GM12873 (cell line): ENCODE data around the gene CREBBP.

Experiments used
- CTCF ChIP-seq: IDR thresholded peaks from 2 replicates; pipeline ENCODE4 v1.5.1; 2012; ENCODE audit warnings: low read depth, mild to moderate bottlenecking, moderate library complexity, low read length, control low read depth; ENCODE audit not compliant: insufficient read depth; ENCODE audit errors: missing control alignments

The CREBBP gene

GRCh38 chr16:3876160-3876559 lies 4.4 kb downstream of the CREBBP start:
- no peak for TF ChIP-seq CTCF

GRCh38 chr16:3874794-3875692 lies 5.5 kb downstream of the CREBBP start:
- TF ChIP-seq CTCF: no peak

- TF ChIP-seq CTCF: no peak
These were observed 6.3 kb downstream of the CREBBP start for GRCh38 chr16:3874242-3874641.

GRCh38 chr16:3873482-3874173 lies 6.9 kb downstream of the CREBBP start:
- TF ChIP-seq CTCF: no peak

- no peak for TF ChIP-seq CTCF
These were observed 8.2 kb downstream of the CREBBP start for GRCh38 chr16:3872216-3872895.

GRCh38 chr16:3868967-3869366 lies 11.5 kb downstream of the CREBBP start:
- TF ChIP-seq CTCF: no peak

- TF ChIP-seq CTCF: no peak
These were observed 12.0 kb downstream of the CREBBP start for GRCh38 chr16:3868556-3868955.
